ENCODE measurements around the gene TXNRD1.

DNA sequence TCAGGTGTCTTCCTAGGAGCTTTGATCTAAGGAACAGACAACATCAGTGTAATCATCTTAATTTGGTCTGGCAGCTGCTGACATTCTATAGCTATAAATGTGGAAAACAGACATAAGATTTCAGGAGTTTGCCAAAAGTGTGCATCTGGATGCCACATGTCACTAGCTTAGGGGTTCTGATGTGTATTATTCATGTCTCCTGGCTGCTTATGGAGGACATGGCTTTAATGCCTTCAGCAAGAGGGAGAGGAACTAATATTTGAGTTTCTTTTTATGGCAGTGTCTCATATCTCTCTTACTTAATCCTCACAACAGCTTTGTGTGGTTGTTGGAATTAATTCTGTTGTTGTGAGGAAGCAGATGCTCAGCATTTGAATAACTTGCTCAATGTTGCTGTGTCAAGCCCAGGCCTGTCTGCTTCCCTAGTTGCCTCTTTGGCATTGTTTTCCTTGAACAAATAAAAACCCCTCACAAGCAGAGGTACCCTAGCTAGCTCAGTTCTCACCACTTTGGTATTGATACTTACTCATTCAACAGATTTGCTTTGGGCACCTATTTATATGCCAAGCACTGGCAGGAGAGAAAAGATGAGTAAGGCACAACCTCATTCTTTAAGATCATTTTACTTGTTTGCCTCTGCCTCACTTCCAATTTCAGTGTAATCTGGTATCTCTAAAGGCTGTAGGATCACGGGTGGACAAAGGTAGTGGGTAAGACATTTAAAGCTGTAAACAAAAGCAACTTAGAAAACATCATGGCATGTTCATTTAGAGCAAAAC is 48.2 kb downstream of the TXNRD1 start:
- no peak for TF ChIP-seq YY1 (IDR thresholded peaks at IDR 0.05; ENCODE audit: low read depth, low read length)
- no peak for TF ChIP-seq BRCA1 (IDR thresholded peaks at IDR 0.05; ENCODE audit: low read depth, low read length)
- no peak for TF ChIP-seq GTF2F1 (IDR thresholded peaks at IDR 0.05; ENCODE audit: borderline replicate concordance, low read depth, low read length)
- no peak for TF ChIP-seq ZNF274 (IDR thresholded peaks at IDR 0.05; ENCODE audit: borderline replicate concordance, extremely low read depth, low read length)
- TF ChIP-seq CBX5 (IDR thresholded peaks at IDR 0.05; ENCODE audit: low read depth, low read length): no peak
- no peak for TF ChIP-seq CTCF (IDR thresholded peaks at IDR 0.05; ENCODE audit: control extremely low read depth in 1 of 3, insufficient read depth in 1 of 3, low read depth in 1 of 3, low read length in 3 of 3)
- TF ChIP-seq CEBPB (IDR thresholded peaks at IDR 0.05; ENCODE audit: low read depth, low read length): no peak
- no peak for TF ChIP-seq EZH2 (IDR thresholded peaks at IDR 0.05; ENCODE audit: low read depth, low read length, severe bottlenecking)
- TF ChIP-seq JUND (IDR thresholded peaks at IDR 0.05; ENCODE audit: low read length): no peak
- no peak for TF ChIP-seq HDAC6 (IDR thresholded peaks at IDR 0.05; ENCODE audit: low read depth, low read length)
- TF ChIP-seq POLR2A (IDR thresholded peaks at IDR 0.05; ENCODE audit: control extremely low read depth in 1 of 2, low read depth in 2 of 2, low read length in 2 of 2): no peak
- TF ChIP-seq PHF8 (conservative IDR thresholded peaks at IDR 0.05; ENCODE audit: low read depth, low read length): no peak
- TF ChIP-seq, protein P1, sequence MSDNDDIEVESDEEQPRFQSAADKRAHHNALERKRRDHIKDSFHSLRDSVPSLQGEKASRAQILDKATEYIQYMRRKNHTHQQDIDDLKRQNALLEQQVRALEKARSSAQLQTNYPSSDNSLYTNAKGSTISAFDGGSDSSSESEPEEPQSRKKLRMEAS (IDR thresholded peaks at IDR 0.05): no peak
- no peak for TF ChIP-seq POU5F1 (IDR thresholded peaks at IDR 0.05; ENCODE audit: low read depth, low read length)

All from H1 (cell line).